GM21786 (cell line): Measurements from ENCODE around the gene GP9.
"Not testable (repeated sequence)": the region's sequence is repeated elsewhere in the genome, so short reads cannot be mapped to it uniquely, and the experiment has no call there.

Experiments used
- ATAC-seq: cut with Tn5 transposase; IDR thresholded peaks from one replicate; pipeline ENCODE4 v1.9.1; 2021; ENCODE audit not compliant: unreplicated experiment

Gene GP9

DNA sequence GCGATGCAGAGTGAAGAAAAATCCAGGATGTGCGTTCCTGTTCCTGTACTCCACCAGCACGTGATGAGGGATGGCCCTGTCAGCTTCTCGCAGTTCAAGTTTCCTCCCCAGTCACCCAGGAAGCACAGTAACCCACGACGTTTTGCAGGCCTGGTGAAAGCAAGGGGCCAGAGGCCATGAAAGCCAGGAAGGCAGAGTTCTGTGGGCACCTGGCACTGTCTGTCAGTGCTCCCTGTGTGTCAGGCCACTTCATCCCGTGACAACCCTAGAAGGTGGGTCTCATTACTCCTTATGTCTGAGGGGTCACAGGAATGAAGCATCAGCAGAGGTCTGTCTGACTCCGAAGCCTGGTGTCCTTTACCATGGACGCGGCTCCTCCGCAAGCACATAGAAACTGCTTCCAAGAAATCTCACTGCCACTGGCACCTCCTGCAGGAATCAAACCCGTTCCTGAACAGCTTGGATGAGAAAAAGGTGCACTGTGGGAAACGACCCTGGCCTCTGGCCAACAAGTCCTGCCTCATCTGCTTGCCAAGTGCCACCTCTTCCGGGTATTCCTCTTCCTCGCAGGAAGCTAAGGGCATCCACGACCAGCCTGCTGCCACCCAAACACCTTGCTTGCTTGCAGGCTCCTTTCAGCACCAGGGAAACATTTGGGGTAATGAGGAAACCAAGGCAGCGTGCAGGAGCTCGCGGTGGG, 46.4 kb downstream of the GP9 start:
- no peak for ATAC-seq

DNA sequence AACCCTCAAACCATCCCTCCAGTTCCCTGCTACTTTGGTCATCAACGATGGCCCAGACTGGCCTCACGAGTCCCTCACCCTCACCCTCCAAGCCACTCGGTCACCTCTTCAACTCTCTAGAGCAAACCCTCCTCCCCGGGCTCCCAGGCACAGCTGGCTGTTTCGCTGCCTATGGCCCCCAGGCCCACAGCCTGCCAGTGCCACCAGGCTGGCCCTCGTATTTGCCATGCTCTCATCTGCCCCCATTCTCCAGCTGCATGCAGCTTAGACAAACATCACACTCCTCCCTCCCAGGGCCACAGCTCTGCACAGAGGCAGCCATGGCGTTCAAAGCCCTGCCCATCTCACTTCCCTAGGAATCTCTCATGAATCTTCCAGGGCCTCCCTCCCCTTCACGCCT, 47.2 kb downstream of the GP9 start:
- ATAC-seq, result no peak

- not testable (repeated sequence) for ATAC-seq
Observed at GRCh38 chr3:129111076-129111780, 50.6 kb downstream of the GP9 start.
